T-helper 1 cell treated with Interleukin-12 subunit alpha and Interleukin-12 subunit beta and Interleukin-4 antibody, amounts not matched to agents 30 ng/mL and 1 ng/mL, for 36 hours (primary cell): Measurements from ENCODE around the gene ZHX3. TPM values are rescaled to one million over a fixed set of nuclear protein-coding genes. Genes with fewer than 3 reads are reported as not detected.

Experiments used
- intact Hi-C: fragments of 100-400 bp; cut with micrococcal nuclease; formaldehyde crosslinking; loops from one replicate; pipeline ENCODE4 v1.15.1; 2024
- total RNA-seq: library from RNA; stranded (reverse); gene quantifications from 2 replicates; pipeline ENCODE4 v1.2.3, GENCODE V29; 2022

Gene ZHX3
- total RNA-seq, 1 donor from 2014 or later = 7.5 TPM

DNA sequence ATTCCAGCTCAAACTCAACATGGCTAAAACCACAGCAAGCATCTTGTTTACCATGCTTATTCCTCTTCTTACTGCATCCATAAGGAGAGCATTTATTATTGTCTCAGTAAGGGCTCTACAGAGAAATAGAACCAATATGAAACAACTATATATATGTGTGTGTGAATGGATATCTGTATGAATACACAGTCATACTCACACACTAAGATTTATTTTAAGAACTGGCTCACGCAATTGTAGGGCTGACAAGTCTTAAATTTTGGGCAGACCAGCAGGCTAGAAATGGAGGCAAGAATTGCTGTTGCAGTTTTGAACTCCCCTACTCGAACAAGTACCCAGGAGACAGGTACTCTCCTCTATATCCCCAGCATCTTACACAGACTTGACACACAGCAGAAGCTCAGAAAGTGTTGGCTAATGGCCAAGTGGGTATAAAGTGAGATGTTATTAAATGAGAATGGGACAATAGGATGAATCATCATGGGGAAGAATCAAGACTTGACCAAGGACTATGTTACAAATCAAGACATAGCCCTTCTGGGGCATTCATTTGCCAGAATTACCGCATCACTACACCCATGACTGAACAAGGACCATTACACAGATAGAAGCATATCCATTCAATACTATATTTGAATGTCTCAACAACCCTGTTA is 13.0 kb downstream of the ZHX3 start:
- intact Hi-C loops = no loop called here

DNA sequence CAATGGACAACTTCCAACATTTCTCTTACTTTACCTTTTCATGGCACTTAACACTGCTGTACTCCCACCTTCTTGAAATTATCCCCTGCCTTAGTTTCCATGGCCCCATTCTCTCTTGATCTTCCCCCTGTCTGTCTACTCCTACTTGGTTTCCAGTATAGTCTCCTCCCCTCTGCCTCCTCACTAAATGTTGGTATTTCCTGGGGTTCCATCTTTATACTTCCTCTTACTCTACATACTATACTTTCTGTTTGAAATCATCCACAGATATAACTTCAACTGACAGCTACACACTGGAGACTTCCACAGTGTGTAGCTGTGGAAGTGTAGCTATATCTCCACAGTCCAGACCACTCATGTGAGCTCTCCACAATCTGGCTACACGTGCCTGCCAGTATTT is 13.5 kb downstream of the ZHX3 start:
- intact Hi-C loops = no loop called here

DNA sequence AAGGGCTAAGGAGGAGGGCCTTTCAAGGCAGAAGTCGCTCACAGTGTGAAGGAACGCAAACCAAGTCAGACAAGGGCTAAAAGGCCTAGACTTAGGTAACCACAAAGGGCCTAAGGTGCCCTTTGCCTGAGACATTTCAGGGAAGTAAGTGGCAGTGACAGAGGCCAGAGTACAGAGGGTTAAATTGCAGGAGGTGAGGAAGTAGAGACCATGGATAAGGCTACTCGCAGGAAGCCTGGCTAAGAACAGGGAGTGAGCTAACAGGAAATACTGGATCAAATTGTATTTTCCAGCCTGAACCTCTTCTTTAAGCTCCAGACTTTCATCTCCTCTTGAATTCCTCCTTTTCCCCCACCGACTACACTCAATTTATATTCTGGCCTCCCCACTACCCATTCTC is 16.6 kb downstream of the ZHX3 start:
- intact Hi-C loops = no loop called here

DNA sequence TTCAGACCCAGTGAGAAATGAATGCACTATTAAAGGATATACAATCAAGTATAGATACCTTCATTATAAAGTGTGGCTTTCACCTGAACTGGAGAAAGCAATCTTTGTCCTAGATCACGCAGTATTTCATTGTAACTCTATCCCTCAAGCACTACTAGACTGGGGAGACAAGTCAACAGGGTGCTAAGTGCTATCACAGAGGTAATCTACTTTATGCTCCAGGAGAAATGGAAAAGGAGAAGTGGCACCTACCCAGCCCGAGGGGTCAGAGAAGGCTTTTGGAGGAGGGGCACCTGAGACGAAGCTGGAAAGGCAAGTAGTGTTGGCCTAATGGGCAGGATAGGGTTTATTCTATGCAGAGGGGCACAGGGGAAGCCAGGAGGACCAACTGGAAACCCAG is 17.1 kb downstream of the ZHX3 start:
- intact Hi-C loops = no loop called here

- intact Hi-C loops = no loop called here
Observed at GRCh38 chr20:41299899-41300298, 17.6 kb downstream of the ZHX3 start.

- intact Hi-C loops = no loop called here
Observed at GRCh38 chr20:41293269-41294037, 24.1 kb downstream of the ZHX3 start.

DNA sequence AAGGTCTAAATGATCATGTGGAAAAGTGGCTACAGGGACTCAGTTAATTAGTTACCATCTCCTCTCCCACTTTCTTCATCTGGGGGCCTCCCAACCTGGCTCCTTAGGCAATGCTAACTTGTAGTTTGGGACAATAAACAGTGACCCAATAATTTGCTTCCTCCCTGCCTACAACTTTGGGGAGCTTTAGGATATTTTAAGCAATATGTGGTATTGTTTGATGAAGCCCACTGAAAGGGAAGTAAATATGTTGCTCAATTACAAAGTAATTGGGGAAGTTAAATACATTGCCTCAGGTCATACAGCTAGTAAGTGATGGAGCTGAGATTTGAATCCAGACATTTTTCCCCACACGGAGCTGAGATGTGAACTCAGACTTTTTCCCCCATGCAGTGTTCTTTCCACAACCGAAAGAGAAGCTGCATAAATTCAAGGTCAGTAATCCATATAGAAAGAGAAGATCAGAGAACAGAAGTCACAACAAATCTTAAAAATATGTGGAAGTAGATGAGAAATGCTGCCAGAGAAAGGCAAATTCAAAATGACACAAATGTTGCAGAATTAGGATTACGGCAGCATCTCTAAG is 26.6 kb downstream of the ZHX3 start:
- intact Hi-C loops = no loop called here

GRCh38 chr20:41287327-41287726 is 30.2 kb downstream of the ZHX3 start:
- intact Hi-C loops = no loop called here

DNA sequence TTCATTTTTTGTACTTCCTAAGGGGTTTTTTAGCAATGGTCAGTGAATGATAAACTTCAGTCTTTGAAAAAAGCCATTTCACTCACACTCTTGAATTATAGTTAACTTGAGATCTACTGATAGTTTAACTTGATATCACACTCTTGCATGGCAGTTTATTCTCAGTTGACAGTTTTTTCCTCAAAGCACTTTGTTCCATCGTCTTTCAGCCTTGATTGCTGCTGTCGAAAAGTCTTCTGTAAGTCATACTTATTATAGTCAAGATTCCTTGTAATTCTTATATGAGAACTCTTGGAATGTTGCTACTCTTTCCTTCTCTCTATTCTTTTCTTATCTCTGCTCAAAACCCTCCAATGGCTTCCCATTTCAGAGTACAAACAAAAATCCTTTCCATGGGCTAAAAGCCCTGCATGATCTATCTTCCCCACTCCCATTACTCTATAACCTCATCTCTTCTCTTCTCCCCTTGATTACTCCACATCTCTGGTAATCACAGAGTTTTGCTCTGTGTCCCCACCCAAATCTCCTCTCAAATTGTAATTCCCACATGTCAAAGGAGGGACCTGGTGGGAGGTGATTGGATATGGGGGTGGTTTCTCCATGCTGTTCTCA is 31.2 kb downstream of the ZHX3 start:
- intact Hi-C loops = no loop called here

- intact Hi-C loops = no loop called here
Observed at GRCh38 chr20:41279546-41280225, 37.8 kb downstream of the ZHX3 start.

- intact Hi-C loops = no loop called here
Observed at GRCh38 chr20:41278936-41279335, 38.6 kb downstream of the ZHX3 start.

DNA sequence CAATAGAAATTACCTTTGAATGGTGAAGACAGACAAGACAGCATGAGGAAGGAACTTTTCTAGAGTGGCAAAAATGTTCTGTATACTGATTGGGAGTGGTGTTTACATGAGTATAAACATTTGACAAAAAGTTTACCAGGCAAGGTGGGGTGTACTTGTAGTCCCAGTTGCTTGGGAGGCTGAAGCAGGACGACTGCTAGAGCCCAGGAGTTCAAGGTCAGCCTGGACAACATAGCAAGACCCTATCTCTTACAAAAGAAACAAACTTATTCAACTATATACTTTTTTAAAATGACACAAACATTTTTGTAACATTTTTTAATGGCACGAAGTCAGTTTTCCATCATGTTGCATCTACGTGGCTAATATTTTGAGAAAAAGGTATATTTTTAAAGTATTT is 40.5 kb downstream of the ZHX3 start:
- intact Hi-C loops = no loop called here

DNA sequence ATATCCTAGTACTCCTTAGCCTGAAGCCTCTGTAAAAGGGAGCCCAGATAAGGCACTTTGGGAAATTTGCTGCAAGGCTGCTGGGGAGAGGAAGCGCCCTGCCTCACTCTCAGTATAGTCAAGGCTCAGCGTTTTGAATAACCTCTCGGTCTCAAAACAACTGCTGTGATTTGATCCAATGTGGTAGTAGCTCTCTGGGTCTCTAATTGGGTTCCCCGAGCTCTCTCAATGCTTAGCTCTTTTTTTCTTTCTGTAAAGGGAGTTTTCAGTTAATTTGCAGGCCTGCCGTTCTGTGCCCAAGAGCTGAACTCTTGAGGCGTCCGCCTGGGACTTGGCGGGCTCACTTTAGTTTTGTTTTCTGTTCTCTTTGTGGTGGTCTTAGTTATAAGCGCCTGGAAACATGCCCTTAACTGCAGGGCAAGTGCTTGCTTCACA is 41.2 kb downstream of the ZHX3 start:
- intact Hi-C loops = no loop called here

- intact Hi-C loops = no loop called here
Observed at GRCh38 chr20:41275301-41275731, 42.2 kb downstream of the ZHX3 start.

- intact Hi-C loops = no loop called here
Observed at GRCh38 chr20:41274152-41274551, 43.4 kb downstream of the ZHX3 start.

GRCh38 chr20:41273445-41273844 is 44.1 kb downstream of the ZHX3 start:
- intact Hi-C loops = no loop called here

GRCh38 chr20:41272339-41272738 is 45.2 kb downstream of the ZHX3 start:
- intact Hi-C loops = no loop called here

DNA sequence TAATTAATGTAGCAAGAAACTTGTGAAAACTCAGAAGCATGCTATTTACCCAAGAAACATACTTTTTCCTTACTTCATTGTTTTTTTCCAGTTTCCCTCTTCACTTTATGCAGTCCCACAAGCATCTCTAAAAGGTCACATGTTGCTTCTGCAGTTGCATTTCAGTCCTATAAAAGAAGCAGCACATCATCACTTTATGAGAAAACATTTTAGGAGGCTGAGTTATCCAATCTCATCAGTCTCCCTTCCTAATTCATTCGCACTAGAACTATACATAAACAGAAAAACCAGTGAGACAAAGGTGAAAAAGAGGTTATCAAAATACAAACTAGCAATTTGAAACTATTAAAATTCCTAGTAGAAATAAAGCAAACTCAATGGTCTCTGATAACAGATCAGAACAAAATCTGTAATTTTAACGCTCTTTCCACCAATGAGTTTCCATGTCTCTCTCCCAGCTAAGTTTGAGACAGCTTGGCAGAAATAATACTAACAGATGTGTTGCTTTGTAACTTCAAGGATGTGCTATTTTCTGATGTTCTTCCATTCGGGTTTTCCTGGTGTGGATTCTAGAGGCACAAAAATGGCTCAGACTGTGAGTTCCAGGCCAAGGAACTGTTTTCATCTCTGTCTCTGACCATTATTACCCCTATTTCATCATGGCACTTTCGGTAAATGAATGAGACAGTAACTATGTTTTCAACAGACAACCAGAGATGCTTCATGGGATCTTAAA is 48.4 kb downstream of the ZHX3 start:
- intact Hi-C loops = no loop called here

DNA sequence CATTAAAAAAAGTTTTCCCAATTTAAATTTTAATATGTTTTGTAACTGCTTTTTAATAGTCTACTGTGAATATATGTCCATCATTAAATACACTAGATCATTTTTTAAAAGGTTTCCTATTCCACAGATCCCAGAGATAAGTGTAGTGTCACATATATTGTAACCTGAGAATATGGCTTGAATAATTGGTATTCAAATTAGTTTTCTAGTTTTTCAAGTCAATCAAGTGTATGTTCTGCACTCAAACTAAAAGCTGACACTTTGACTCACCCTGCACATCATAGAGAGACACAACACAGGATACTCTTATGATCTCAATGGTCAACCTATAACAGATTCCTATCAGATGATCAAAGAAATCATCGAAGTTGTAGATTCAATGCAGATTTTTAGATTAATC is 49.1 kb downstream of the ZHX3 start:
- intact Hi-C loops = no loop called here

DNA sequence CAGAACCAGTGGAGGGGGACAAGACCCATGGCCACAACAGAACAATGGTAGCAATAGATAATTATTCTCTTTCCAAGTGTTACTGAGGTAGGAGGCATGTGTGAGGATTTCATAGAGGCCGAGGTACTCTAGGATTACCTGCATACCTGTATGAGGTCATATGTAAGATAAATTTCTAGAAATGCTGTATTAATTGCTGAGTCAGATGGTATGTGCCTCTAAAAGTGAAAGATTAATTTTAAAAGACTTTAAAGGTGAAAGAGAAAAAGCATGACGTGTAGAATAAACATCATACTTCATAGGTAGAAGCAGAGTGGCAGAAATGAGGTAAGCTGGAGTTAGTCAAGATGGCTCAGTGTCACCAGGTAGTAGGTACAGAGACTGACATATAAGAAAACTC is 51.6 kb downstream of the ZHX3 start:
- intact Hi-C loops = no loop called here

DNA sequence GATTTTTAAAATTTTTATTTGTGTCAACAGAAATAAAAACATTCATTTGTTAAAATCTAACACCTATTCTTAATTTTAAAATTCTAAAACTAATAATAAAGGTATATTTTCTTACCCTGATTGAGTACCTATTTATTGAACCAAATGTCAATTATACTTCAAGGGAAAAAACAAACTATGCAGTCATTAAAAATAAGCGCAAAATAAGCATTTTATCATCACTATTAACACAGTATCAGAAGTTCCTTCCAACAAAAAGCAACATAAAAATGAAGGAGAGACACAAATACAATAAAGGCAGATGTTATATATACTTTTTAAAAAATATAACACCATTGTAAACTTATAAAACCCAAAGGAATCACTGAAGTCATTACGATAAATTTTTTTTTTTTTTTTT is 52.7 kb downstream of the ZHX3 start:
- intact Hi-C loops = no loop called here
